ENCODE data around the gene KRTAP10-7.
"Not testable (repeated sequence)": the region's sequence is repeated elsewhere in the genome, so short reads cannot be mapped to it uniquely, and the experiment has no call there.

KRTAP10-7 gene

DNA sequence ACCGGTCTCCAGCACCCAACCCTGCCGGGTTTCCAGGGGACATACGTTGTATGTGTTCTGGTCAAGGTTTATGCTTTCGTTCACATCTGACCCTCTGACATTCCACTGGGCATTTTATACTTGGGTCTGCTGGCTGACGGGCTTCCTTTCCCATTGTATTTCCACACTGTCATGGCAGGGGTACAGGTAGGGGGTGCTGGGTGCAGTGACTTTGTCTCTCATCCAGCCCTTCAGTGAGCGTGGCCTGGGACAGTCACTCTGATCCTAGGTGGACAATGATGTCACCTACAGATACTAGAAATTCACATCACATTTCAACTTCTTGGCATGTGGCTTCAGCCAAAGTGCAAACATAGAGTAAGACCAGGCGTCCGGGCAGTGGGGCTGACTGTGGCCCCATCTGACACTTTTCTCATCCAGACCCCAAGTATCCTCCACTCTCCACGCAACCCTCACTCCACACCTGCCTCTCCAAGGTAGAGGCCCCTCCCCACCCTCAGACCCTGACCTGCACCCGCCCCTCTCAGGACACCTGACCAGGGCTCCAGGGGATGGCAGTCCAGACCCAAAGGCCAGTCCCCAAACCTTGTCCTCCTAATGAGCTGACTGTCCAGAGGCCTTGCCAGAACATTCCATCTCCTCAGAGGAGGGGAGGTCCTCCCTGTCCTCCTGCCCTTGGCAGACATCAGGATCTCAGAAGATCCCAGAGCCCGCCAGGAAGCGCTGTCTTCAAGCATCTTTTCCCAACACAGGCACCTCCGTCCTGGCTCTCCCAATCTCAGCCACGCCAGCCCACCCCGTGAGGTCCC lies 36.0 kb downstream of the KRTAP10-7 start:
- H3K27ac ChIP-seq (ENCODE audit: low read length) = no peak overlapping the region
- H3K9ac ChIP-seq (ENCODE audit: low read length in 2 of 2) = no peak overlapping the region
- no peak overlapping the region for H3K4me3 ChIP-seq (ENCODE audit: low read length in 2 of 2)
- H3K36me3 ChIP-seq (ENCODE audit: control insufficient read depth in 2 of 2, insufficient read depth in 2 of 2, low read length in 2 of 2) = no peaks in the 10 kb centered on the region
- H3K9me3 ChIP-seq (ENCODE audit: control insufficient read depth in 2 of 2, low read length in 2 of 2) = peaks cover 4 to 7% of the 10 kb centered on the region in 2 donors
- no peaks in the 10 kb centered on the region for H3K4me1 ChIP-seq (ENCODE audit: control insufficient read depth, insufficient read depth, low read length)
- peaks cover 5 to 20% of the 10 kb centered on the region in 2 donors for H3K27me3 ChIP-seq (ENCODE audit: control insufficient read depth in 1 of 2, insufficient read depth in 2 of 2, low read length in 2 of 2)

DNA sequence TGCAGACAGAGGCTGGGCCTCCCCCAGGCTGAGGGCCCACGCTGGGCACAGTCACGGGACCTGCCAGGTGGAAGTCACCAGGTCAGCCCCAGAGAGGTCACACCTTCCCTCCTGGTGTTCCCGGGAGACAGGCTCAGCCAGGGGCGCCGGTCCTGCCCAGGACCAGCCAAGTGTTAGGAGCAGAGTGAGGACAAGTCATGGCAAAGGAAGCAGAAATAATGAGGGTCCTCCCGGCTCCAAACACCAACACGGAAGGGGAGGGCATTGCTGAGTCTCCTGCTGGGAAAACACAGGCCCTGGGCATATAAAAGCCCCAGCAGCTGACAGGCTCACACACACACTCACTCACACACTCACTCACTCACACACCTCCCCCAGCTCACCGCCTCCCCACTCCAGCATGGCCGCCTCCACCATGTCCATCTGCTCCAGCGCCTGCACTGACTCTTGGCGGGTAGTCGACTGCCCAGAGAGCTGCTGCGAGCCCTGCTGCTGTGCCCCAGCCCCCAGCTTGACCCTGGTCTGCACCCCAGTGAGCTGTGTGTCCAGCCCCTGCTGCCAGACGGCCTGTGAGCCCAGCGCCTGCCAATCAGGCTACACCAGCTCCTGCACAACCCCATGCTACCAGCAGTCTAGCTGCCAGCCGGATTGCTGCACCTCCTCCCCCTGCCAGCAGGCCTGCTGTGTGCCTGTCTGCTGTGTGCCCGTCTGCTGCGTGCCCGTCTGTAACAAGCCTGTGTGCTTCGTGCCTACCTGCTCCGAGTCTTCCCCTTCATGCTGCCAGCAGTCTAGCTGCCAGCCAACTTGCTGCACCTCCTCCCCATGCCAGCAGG lies 36.8 kb downstream of the KRTAP10-7 start, which contains the start of gene KRTAP10-10:
Gene KRTAP10-10, plus strand, starts transcription at position 339 of the 833 bp plus-strand sequence. Its CDS starts 62 bp downstream, at position 401.
- H3K4me1 ChIP-seq (ENCODE audit: control insufficient read depth, insufficient read depth, low read length) = no peaks in the 10 kb centered on the region
- peaks cover 5 to 20% of the 10 kb centered on the region in 2 donors for H3K27me3 ChIP-seq (ENCODE audit: control insufficient read depth in 1 of 2, insufficient read depth in 2 of 2, low read length in 2 of 2)
- H3K27ac ChIP-seq (ENCODE audit: low read length) = no peak within 1 kb of the TSS
- no peak within 1 kb of the TSS for H3K9ac ChIP-seq (ENCODE audit: low read length in 2 of 2)
- H3K9me3 ChIP-seq (ENCODE audit: control insufficient read depth in 2 of 2, low read length in 2 of 2) = peaks cover 4 to 7% of the 10 kb centered on the region in 2 donors
- H3K36me3 ChIP-seq (ENCODE audit: control insufficient read depth in 2 of 2, insufficient read depth in 2 of 2, low read length in 2 of 2) = no peaks in the 10 kb centered on the region
- no peak within 1 kb of the TSS for H3K4me3 ChIP-seq (ENCODE audit: low read length in 2 of 2)

DNA sequence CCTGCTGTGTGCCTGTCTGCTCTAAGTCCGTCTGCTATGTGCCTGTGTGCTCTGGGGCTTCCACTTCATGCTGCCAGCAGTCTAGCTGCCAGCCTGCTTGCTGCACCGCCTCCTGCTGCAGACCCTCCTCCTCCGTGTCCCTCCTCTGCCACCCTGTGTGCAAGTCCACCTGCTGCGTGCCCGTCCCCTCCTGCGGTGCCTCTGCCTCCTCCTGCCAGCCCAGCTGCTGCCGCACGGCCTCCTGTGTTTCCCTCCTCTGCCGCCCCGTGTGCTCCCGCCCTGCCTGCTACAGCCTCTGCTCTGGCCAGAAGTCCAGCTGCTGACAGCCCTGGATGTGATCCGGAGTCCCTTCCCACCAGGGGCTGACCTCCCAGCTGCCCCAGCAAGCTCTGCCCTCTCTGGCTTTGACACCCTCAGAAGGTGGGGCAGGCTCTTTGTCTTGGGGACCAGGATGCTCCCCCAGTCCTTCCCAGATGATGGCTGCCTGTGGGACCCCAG lies 37.5 kb downstream of the KRTAP10-7 start:
- not testable (repeated sequence) for H3K9me3 ChIP-seq (ENCODE audit: control insufficient read depth in 2 of 2, low read length in 2 of 2); H3K36me3 ChIP-seq (ENCODE audit: control insufficient read depth in 2 of 2, insufficient read depth in 2 of 2, low read length in 2 of 2); H3K4me1 ChIP-seq (ENCODE audit: control insufficient read depth, insufficient read depth, low read length); H3K4me3 ChIP-seq (ENCODE audit: low read length in 2 of 2); H3K9ac ChIP-seq (ENCODE audit: low read length in 2 of 2); H3K27ac ChIP-seq (ENCODE audit: low read length)
- H3K27me3 ChIP-seq (ENCODE audit: control insufficient read depth in 1 of 2, insufficient read depth in 2 of 2, low read length in 2 of 2) = peaks cover 5 to 20% of the 10 kb centered on the region in 2 donors

DNA sequence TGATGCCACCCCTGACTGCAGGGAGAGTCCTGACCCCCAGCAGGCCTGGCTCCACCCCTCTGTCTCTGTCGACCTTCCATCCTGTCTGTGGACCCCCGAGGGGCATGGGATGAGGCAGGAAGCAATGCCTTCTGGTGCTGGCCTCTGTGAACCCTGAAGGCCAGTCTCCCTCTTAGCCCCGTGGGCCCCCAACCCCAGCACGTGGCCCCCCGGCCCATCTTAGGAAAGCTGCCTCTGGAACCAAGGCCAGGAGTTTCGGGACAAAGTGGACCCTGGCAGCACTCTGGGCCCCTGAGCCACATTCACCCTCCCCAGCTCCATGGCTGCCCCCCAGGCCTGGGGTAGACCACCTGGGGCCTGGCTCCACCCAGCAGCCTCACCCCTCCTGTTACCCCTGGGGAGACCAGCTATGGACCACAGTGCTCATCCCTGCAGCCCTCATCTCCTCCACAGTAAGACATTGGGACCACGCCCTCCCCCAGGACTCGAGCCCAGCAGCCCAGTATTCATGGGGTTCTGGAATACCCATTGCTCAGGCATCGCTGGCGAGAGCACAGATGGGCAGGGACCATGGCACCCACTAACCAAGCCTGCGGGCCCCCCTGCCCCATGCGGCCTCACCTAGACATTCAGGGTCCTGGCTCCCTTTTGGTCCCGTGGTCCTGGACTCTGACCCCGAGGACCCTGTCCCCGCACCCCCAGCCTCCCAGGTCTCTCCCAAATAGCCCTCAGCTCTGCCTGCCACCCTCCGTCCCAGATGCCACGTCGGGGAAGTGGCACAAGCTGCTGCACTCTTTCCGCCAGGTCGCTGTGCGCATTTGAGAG lies 38.3 kb downstream of the KRTAP10-7 start:
- H3K27ac ChIP-seq (ENCODE audit: low read length); H3K4me3 ChIP-seq (ENCODE audit: low read length in 2 of 2); H3K9ac ChIP-seq (ENCODE audit: low read length in 2 of 2); H3K36me3 ChIP-seq (ENCODE audit: control insufficient read depth in 2 of 2, insufficient read depth in 2 of 2, low read length in 2 of 2); H3K9me3 ChIP-seq (ENCODE audit: control insufficient read depth in 2 of 2, low read length in 2 of 2); H3K4me1 ChIP-seq (ENCODE audit: control insufficient read depth, insufficient read depth, low read length): not testable (repeated sequence)
- peaks cover 5 to 20% of the 10 kb centered on the region in 2 donors for H3K27me3 ChIP-seq (ENCODE audit: control insufficient read depth in 1 of 2, insufficient read depth in 2 of 2, low read length in 2 of 2)

DNA sequence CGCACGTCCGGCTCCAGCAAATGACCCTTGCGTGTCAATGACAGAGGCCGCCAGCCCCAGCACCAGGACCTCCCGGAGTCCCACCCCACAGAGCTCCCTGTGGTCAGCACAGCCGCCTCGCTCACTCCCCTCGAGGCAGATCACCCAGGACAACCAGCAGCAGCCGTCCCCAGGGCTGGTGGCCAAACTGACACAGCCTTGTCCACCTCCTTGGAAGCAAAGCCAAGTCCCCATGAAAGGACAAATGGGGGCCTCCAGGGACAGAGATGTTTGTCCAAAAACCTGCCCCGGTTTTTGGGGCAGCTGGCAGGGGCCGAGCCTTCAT lies 38.9 kb downstream of the KRTAP10-7 start:
- Histone ChIP-seq H3K4me3 (ENCODE audit: low read length in 2 of 2) (no peak overlapping the region), H3K36me3 (ENCODE audit: control insufficient read depth in 2 of 2, insufficient read depth in 2 of 2, low read length in 2 of 2) (no peaks in the 10 kb centered on the region), H3K27ac (ENCODE audit: low read length) (no peak overlapping the region), H3K9me3 (ENCODE audit: control insufficient read depth in 2 of 2, low read length in 2 of 2) (peaks cover 0 to 10% of the 10 kb centered on the region in 2 donors), H3K9ac (ENCODE audit: low read length in 2 of 2) (no peak overlapping the region), H3K27me3 (ENCODE audit: control insufficient read depth in 1 of 2, insufficient read depth in 2 of 2, low read length in 2 of 2) (peaks cover 5 to 20% of the 10 kb centered on the region in 2 donors), H3K4me1 (ENCODE audit: control insufficient read depth, insufficient read depth, low read length) (no peaks in the 10 kb centered on the region)

DNA sequence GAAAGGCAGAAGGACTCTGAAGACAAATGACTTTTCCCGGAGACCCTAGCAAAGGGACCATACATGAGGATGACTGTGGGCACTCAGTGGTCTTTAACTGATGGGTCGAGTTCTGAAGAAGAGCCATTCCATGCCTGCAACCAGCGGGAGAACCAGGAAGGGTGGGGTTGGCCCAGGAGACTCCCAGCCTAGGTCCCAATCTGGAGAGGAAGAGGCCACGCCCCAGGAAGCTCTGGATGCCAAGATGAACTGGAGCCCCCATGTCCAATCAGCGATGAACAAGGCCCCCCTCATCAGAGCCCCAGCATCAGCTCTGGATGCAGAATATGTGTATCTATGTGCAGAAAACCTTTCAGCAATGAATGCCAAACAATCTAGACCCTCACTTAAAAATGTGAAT lies 40.4 kb downstream of the KRTAP10-7 start:
- no peaks in the 10 kb centered on the region for H3K36me3 ChIP-seq (ENCODE audit: control insufficient read depth in 2 of 2, insufficient read depth in 2 of 2, low read length in 2 of 2)
- H3K27me3 ChIP-seq (ENCODE audit: control insufficient read depth in 1 of 2, insufficient read depth in 2 of 2, low read length in 2 of 2) = peaks cover 5 to 20% of the 10 kb centered on the region in 2 donors
- no peaks in the 10 kb centered on the region for H3K4me1 ChIP-seq (ENCODE audit: control insufficient read depth, insufficient read depth, low read length)
- H3K9ac ChIP-seq (ENCODE audit: low read length in 2 of 2) = no peak overlapping the region
- no peak overlapping the region for H3K4me3 ChIP-seq (ENCODE audit: low read length in 2 of 2)
- peaks cover 0 to 11% of the 10 kb centered on the region in 2 donors for H3K9me3 ChIP-seq (ENCODE audit: control insufficient read depth in 2 of 2, low read length in 2 of 2)
- no peak overlapping the region for H3K27ac ChIP-seq (ENCODE audit: low read length)

DNA sequence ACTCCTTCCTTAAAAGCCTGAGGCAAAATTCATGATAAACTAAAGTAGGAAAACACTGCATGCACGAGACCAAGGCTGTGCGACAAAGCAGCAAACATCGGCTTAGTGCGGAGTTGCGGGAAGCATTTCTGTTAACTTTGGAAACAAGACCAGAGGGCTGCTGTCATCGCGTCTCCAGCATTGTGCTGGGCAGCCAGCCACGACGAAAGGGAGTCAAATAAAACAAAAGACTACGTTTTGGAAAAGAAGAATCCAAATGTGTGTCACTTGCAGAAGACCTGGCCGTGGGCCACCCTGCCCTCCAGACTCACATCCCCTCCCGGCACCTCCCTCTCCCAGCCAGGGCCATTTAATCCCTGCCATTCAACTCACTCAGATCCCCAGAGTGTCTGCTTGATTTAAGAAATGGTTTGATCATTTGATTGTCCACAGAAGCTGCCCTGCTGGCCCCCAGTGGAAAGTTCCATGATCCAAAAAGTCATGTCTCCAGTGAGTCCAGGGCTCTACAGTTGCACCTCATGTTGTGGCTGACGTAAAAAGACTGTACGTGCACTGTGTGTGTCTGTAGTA lies 43.4 kb downstream of the KRTAP10-7 start:
- H3K9ac ChIP-seq (ENCODE audit: low read length in 2 of 2) = no peak overlapping the region
- peaks cover 0 to 11% of the 10 kb centered on the region in 2 donors for H3K9me3 ChIP-seq (ENCODE audit: control insufficient read depth in 2 of 2, low read length in 2 of 2)
- H3K4me3 ChIP-seq (ENCODE audit: low read length in 2 of 2) = no peak overlapping the region
- no peaks in the 10 kb centered on the region for H3K4me1 ChIP-seq (ENCODE audit: control insufficient read depth, insufficient read depth, low read length)
- H3K27me3 ChIP-seq (ENCODE audit: control insufficient read depth in 1 of 2, insufficient read depth in 2 of 2, low read length in 2 of 2) = peaks cover 5 to 22% of the 10 kb centered on the region in 2 donors
- no peaks in the 10 kb centered on the region for H3K36me3 ChIP-seq (ENCODE audit: control insufficient read depth in 2 of 2, insufficient read depth in 2 of 2, low read length in 2 of 2)
- H3K27ac ChIP-seq (ENCODE audit: low read length) = no peak overlapping the region

DNA sequence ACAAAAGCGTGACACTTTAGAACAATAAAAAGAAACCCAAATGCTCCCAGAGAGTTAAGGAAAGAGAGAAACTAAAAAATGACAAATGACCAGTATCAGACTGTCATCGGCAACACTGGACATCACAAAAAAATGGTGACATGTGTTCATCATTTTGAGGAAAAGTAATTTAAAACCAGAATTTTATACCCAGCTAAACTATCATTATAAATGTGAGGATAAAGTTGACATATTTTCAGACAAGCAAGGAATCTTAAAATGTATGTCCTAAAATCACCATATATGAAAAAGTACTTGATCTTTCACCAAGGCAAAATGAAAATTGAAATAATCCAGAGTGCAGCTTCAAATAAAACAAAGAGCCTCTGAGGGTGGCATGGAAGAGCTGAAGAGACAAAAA lies 44.5 kb downstream of the KRTAP10-7 start:
- peaks cover under 1 to 18% of the 10 kb centered on the region in 2 donors for H3K27me3 ChIP-seq (ENCODE audit: control insufficient read depth in 1 of 2, insufficient read depth in 2 of 2, low read length in 2 of 2)
- H3K27ac ChIP-seq (ENCODE audit: low read length) = no peak overlapping the region
- peaks cover 0 to 10% of the 10 kb centered on the region in 2 donors for H3K9me3 ChIP-seq (ENCODE audit: control insufficient read depth in 2 of 2, low read length in 2 of 2)
- no peaks in the 10 kb centered on the region for H3K4me1 ChIP-seq (ENCODE audit: control insufficient read depth, insufficient read depth, low read length)
- H3K36me3 ChIP-seq (ENCODE audit: control insufficient read depth in 2 of 2, insufficient read depth in 2 of 2, low read length in 2 of 2) = no peaks in the 10 kb centered on the region
- H3K9ac ChIP-seq (ENCODE audit: low read length in 2 of 2) = no peak overlapping the region
- H3K4me3 ChIP-seq (ENCODE audit: low read length in 2 of 2) = no peak overlapping the region

DNA sequence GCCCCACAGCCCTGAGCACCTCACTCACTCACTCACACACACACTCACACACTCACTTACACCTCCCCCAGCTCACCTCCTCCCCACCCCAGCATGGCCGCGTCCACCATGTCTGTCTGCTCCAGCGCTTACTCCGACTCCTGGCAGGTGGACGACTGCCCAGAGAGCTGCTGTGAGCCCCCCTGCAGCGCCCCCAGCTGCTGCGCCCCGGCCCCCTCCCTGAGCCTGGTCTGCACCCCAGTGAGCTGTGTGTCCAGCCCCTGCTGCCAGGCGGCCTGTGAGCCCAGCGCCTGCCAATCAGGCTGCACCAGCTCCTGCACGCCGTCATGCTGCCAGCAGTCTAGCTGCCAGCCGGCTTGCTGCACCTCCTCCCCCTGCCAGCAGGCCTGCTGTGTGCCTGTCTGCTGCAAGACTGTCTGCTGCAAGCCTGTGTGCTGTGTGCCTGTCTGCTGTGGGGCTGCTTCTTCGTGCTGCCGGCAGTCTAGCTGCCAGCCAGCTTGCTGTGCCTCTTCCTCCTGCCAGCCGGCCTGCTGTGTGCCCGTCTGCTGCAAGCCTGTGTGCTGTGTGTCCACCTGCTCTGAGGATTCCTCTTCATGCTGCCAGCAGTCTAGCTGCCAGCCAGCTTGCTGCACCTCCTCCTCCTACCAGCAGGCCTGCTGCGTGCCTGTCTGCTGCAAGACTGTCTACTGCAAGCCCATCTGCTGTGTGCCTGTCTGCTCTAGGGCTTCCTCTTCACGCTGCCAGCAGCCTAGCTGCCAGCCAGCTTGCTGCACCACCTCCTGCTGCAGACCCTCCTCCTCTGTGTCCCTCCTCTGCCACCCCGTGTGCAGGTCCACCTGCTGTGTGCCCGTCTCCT lies 46.2 kb downstream of the KRTAP10-7 start, which contains the start of gene KRTAP10-11:
Gene KRTAP10-11, plus strand, starts transcription at position 49 of the 856 bp plus-strand sequence. Its CDS starts 45 bp downstream, at position 94.
- not testable (repeated sequence) for H3K9me3 ChIP-seq (ENCODE audit: control insufficient read depth in 2 of 2, low read length in 2 of 2)

More for the DNA sequence above, 46.2 kb downstream of the KRTAP10-7 start, which contains the start of gene KRTAP10-11:
- H3K27me3 ChIP-seq (ENCODE audit: control insufficient read depth in 1 of 2, insufficient read depth in 2 of 2, low read length in 2 of 2); H3K9ac ChIP-seq (ENCODE audit: low read length in 2 of 2); H3K36me3 ChIP-seq (ENCODE audit: control insufficient read depth in 2 of 2, insufficient read depth in 2 of 2, low read length in 2 of 2); H3K4me1 ChIP-seq (ENCODE audit: control insufficient read depth, insufficient read depth, low read length); H3K4me3 ChIP-seq (ENCODE audit: low read length in 2 of 2); H3K27ac ChIP-seq (ENCODE audit: low read length): not testable (repeated sequence)
